Sigmoid colon (tissue), 4 donors: ENCODE data around the gene RXRG.

Experiments used
- EP300 ChIP-seq, 4 donors: sonication (generic); formaldehyde crosslinking; IDR thresholded peaks; one replicate each; pipeline ENCODE4 v1.6.1; 2017; ENCODE audit warnings: antibody characterized with exemption in 4 of 4
- TF ChIP-seq, protein P1 (sequence below), 4 experiments: fragments of 450-650 bp in 3 of 4; fragments of 200-600 bp in 1 of 4; IDR thresholded peaks; one replicate each; pipeline ENCODE4 v1.5.1; 2016 to 2019; ENCODE audit warnings: antibody characterized with exemption in 4 of 4, mild to moderate bottlenecking in 3 of 4, moderate library complexity in 2 of 4

- TF ChIP-seq, protein P1, sequence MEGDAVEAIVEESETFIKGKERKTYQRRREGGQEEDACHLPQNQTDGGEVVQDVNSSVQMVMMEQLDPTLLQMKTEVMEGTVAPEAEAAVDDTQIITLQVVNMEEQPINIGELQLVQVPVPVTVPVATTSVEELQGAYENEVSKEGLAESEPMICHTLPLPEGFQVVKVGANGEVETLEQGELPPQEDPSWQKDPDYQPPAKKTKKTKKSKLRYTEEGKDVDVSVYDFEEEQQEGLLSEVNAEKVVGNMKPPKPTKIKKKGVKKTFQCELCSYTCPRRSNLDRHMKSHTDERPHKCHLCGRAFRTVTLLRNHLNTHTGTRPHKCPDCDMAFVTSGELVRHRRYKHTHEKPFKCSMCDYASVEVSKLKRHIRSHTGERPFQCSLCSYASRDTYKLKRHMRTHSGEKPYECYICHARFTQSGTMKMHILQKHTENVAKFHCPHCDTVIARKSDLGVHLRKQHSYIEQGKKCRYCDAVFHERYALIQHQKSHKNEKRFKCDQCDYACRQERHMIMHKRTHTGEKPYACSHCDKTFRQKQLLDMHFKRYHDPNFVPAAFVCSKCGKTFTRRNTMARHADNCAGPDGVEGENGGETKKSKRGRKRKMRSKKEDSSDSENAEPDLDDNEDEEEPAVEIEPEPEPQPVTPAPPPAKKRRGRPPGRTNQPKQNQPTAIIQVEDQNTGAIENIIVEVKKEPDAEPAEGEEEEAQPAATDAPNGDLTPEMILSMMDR (IDR thresholded peaks at IDR 0.05): peak in 2 of 4 experiments; percentile 11 to 36
- no peak for TF ChIP-seq EP300 (IDR thresholded peaks at IDR 0.05)
Observed at GRCh38 chr1:165403835-165404482, 41.0 kb downstream of the RXRG start.
